ENCODE measurements around the gene LRRC75B. TPM values are rescaled to one million over a fixed set of nuclear protein-coding genes. Genes with fewer than 3 reads are reported as not detected.
"Not testable (repeated sequence)": the region's sequence is repeated elsewhere in the genome, so short reads cannot be mapped to it uniquely, and the experiment has no call there.

LRRC75B gene
- total and polyA plus RNA-seq, 2 of the 13 experiments (the other 11 are each of a cell fraction or from before 2014, with no cell fraction given), result 11.8 to 34.8 TPM

DNA sequence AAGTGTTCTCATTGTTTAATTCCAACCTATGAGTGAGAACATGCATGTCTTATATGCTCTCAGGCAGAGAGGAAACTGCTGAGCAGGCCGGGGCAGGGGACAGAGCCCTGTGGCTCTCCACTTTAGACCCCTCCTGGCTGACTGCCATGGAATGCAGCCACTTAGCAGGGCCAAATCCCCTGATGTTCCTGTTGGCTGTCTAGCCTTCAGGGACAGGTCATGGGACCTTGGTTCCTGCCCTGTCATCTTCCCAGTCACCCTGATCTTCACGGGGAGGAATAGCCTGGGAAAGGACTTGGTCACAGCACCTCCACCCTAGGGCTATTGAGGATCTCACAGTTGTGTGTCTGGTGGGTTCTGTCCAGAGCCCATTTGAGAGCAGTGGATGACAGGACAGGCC is 13.5 kb upstream of the LRRC75B start:
- H3K27me3 ChIP-seq (ENCODE audit: control insufficient read depth in 1 of 2, insufficient read depth in 2 of 2, low read length in 2 of 2); H3K4me3 ChIP-seq (replicated peaks in 1 of 3; ENCODE audit: insufficient read depth in 1 of 3, low read depth in 2 of 3, low read length in 3 of 3); CTCF ChIA-PET (ENCODE audit: low intra/inter-chr PET ratio, low total read pairs); H3K9ac ChIP-seq (ENCODE audit: insufficient read depth, low read depth, low read length); H3K9me3 ChIP-seq (ENCODE audit: low read length); in situ Hi-C loops (cut with HindIII; ENCODE audit: extremely low pct_ligation_motif_present, low pct_unique_long_range_greater_than_20kb); ATAC-seq; POLR2A ChIA-PET; H3K27ac ChIP-seq (ENCODE audit: extremely low read length, insufficient read depth, low read length); H3K36me3 ChIP-seq (replicated peaks in 1 of 2; ENCODE audit: control insufficient read depth in 1 of 2, insufficient read depth in 2 of 2, low read length in 2 of 2); H3K79me2 ChIP-seq (ENCODE audit: insufficient read depth, low read length); FAIRE-seq; BruUV-seq (replicated peaks); intact Hi-C loops (cut with micrococcal nuclease; ENCODE audit: unreplicated experiment); H2AFZ ChIP-seq (ENCODE audit: low read length); H4K20me1 ChIP-seq (ENCODE audit: insufficient read depth, low read length): not testable (repeated sequence)
- H3K4me1 ChIP-seq (ENCODE audit: insufficient read depth, low read length), result peaks cover 14% of the 10 kb centered on the region
- DNase-seq (ENCODE audit: low spot score), result peak; percentile 35
- WGBS (ENCODE audit: low lambda C conversion rate), result 13% methylated on average over 1 of the region's 2 CpGs
- 0 out of 2 replicates have a peak overlapping the region, but pooled peaks have one; percentile 23 for H3K4me2 ChIP-seq (ENCODE audit: low read depth, low read length)
- TF ChIP-seq ZNF121 (CRISPR knock-in tag; IDR thresholded peaks at IDR 0.05), result peak; percentile 79

DNA sequence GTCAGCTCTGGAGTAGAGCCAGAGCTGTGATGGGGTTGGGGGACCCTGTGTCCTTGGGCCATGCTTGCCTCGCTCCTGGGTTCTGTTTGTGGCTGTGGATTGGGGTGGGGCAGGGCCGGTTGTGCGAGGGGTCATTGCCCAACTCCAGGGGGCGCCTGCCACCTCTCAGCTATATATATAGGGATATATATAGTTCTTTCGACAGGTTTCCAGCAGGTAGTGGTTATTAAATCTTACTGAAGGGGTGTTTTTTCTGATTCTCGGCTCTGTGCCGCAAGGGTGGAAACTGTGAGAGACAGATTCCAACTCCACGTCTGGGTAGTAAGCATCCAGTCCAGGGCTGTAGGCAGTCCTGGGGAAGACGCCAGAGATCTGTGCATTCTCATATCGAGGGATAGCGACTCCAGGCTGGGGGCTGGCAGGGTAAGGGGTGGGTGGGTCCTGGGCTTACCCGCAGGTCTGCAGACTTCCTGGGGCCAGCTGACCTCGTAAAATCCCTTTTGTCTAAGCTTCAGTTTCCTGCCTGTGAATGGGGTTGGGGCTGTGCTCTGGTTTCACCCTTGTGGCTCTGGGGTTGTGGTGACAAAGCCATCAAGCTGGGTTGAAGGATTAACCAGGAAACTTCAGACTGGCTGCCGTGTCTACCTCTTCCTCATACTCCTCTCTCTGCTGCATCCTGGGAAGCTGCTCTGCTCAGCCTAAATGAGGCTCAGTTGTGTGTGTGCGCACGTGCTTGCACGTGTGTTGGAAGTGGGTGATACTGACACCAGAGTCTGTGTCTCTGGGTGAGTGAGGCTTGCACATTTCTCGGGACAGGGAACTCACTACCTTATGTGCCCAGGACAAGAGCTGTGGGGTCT is 11.1 kb upstream of the LRRC75B start:
- Histone ChIP-seq H3K9ac (ENCODE audit: insufficient read depth, low read depth, low read length) (peak overlapping the region; percentile 64), H2AFZ (ENCODE audit: low read length) (peak overlapping the region; percentile 54), H3K4me3 (replicated peaks in 1 of 3; ENCODE audit: insufficient read depth in 1 of 3, low read depth in 2 of 3, low read length in 3 of 3) (peak overlapping the region; percentile 52 to 80 (median 68); a peak in 5 of 6 replicates), H3K4me2 (ENCODE audit: low read depth, low read length) (peak overlapping the region; percentile 58; the same call in 1 of the 2 replicates), H3K27ac (ENCODE audit: extremely low read length, insufficient read depth, low read length) (peak overlapping the region; percentile 75), H3K4me1 (ENCODE audit: insufficient read depth, low read length) (peaks cover 37% of the 10 kb centered on the region)
- peak; percentile 61 for ATAC-seq
- H3K79me2 ChIP-seq (ENCODE audit: insufficient read depth, low read length); BruUV-seq (replicated peaks); H3K36me3 ChIP-seq (replicated peaks in 1 of 2; ENCODE audit: control insufficient read depth in 1 of 2, insufficient read depth in 2 of 2, low read length in 2 of 2); FAIRE-seq; DNase-seq (ENCODE audit: low spot score); CTCF ChIA-PET (ENCODE audit: low intra/inter-chr PET ratio, low total read pairs); H4K20me1 ChIP-seq (ENCODE audit: insufficient read depth, low read length); in situ Hi-C loops (cut with HindIII; ENCODE audit: extremely low pct_ligation_motif_present, low pct_unique_long_range_greater_than_20kb); H3K9me3 ChIP-seq (ENCODE audit: low read length); H3K27me3 ChIP-seq (ENCODE audit: control insufficient read depth in 1 of 2, insufficient read depth in 2 of 2, low read length in 2 of 2): not testable (repeated sequence)
- intact Hi-C loops (cut with micrococcal nuclease; ENCODE audit: unreplicated experiment), result loop anchor here (2.0 kb wide), 1 partner anchor 53 kb away; no protein-coding TSS in a partner anchor
- TF ChIP-seq, protein P1, sequence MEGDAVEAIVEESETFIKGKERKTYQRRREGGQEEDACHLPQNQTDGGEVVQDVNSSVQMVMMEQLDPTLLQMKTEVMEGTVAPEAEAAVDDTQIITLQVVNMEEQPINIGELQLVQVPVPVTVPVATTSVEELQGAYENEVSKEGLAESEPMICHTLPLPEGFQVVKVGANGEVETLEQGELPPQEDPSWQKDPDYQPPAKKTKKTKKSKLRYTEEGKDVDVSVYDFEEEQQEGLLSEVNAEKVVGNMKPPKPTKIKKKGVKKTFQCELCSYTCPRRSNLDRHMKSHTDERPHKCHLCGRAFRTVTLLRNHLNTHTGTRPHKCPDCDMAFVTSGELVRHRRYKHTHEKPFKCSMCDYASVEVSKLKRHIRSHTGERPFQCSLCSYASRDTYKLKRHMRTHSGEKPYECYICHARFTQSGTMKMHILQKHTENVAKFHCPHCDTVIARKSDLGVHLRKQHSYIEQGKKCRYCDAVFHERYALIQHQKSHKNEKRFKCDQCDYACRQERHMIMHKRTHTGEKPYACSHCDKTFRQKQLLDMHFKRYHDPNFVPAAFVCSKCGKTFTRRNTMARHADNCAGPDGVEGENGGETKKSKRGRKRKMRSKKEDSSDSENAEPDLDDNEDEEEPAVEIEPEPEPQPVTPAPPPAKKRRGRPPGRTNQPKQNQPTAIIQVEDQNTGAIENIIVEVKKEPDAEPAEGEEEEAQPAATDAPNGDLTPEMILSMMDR (CRISPR knock-in tag; IDR thresholded peaks at IDR 0.05), result peak; percentile 53
- TF ChIP-seq GATAD2A (CRISPR knock-in tag; IDR thresholded peaks at IDR 0.05) (peak; percentile 33; the same call in 1 of the 2 replicates), RXRB (CRISPR knock-in tag; IDR thresholded peaks at IDR 0.05; ENCODE audit: borderline replicate concordance) (0 out of 2 replicates have a peak, but pooled peaks have one; percentile 8), CEBPG (CRISPR knock-in tag; IDR thresholded peaks at IDR 0.05) (peak; percentile 57), SAP130 (CRISPR knock-in tag; IDR thresholded peaks at IDR 0.05; ENCODE audit: low read depth) (0 out of 2 replicates have a peak, but pooled peaks have one; percentile 25), BHLHE40 (IDR thresholded peaks at IDR 0.05; ENCODE audit: low read length) (peak; percentile 47; the same call in 1 of the 2 replicates), HOXA3 (CRISPR knock-in tag; IDR thresholded peaks at IDR 0.05) (0 out of 2 replicates have a peak, but pooled peaks have one; percentile 8), MYC (CRISPR knock-in tag; IDR thresholded peaks at IDR 0.05; ENCODE audit: borderline replicate concordance) (0 out of 2 replicates have a peak, but pooled peaks have one; percentile 38), ZFY (CRISPR knock-in tag; IDR thresholded peaks at IDR 0.05) (0 out of 2 replicates have a peak, but pooled peaks have one; percentile 20)
- TF ChIP-seq, protein P2, sequence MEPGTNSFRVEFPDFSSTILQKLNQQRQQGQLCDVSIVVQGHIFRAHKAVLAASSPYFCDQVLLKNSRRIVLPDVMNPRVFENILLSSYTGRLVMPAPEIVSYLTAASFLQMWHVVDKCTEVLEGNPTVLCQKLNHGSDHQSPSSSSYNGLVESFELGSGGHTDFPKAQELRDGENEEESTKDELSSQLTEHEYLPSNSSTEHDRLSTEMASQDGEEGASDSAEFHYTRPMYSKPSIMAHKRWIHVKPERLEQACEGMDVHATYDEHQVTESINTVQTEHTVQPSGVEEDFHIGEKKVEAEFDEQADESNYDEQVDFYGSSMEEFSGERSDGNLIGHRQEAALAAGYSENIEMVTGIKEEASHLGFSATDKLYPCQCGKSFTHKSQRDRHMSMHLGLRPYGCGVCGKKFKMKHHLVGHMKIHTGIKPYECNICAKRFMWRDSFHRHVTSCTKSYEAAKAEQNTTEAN (CRISPR knock-in tag; conservative IDR thresholded peaks at IDR 0.05), result 0 out of 2 replicates have a peak, but pooled peaks have one; percentile 41
- TF ChIP-seq, protein P3, sequence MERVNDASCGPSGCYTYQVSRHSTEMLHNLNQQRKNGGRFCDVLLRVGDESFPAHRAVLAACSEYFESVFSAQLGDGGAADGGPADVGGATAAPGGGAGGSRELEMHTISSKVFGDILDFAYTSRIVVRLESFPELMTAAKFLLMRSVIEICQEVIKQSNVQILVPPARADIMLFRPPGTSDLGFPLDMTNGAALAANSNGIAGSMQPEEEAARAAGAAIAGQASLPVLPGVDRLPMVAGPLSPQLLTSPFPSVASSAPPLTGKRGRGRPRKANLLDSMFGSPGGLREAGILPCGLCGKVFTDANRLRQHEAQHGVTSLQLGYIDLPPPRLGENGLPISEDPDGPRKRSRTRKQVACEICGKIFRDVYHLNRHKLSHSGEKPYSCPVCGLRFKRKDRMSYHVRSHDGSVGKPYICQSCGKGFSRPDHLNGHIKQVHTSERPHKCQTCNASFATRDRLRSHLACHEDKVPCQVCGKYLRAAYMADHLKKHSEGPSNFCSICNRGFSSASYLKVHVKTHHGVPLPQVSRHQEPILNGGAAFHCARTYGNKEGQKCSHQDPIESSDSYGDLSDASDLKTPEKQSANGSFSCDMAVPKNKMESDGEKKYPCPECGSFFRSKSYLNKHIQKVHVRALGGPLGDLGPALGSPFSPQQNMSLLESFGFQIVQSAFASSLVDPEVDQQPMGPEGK (CRISPR knock-in tag; IDR thresholded peaks at IDR 0.05), result 0 out of 2 replicates have a peak, but pooled peaks have one; percentile 21
- 2% methylated on average over 10 of the region's 18 CpGs for WGBS (ENCODE audit: low lambda C conversion rate)
- POLR2A ChIA-PET, result interaction anchor here (1.1 to 4.1 kb wide), 6 partner anchors 10 to 50 kb away, joined by 4 to 76 read pairs (median 8); partner anchors contain the start of genes GUCD1 and LRRC75B

Measured in HepG2 (cell line).